Fibroblast of skin of left biceps (primary cell): Measurements from ENCODE around the gene TMEM147.

Experiments used
- DNase-seq, 2 experiments: peaks; one replicate each; pipeline ENCODE4 v3.0.0-alpha.2; 2013; ENCODE audit warnings: low read depth in 2 of 2

The TMEM147 gene

DNA sequence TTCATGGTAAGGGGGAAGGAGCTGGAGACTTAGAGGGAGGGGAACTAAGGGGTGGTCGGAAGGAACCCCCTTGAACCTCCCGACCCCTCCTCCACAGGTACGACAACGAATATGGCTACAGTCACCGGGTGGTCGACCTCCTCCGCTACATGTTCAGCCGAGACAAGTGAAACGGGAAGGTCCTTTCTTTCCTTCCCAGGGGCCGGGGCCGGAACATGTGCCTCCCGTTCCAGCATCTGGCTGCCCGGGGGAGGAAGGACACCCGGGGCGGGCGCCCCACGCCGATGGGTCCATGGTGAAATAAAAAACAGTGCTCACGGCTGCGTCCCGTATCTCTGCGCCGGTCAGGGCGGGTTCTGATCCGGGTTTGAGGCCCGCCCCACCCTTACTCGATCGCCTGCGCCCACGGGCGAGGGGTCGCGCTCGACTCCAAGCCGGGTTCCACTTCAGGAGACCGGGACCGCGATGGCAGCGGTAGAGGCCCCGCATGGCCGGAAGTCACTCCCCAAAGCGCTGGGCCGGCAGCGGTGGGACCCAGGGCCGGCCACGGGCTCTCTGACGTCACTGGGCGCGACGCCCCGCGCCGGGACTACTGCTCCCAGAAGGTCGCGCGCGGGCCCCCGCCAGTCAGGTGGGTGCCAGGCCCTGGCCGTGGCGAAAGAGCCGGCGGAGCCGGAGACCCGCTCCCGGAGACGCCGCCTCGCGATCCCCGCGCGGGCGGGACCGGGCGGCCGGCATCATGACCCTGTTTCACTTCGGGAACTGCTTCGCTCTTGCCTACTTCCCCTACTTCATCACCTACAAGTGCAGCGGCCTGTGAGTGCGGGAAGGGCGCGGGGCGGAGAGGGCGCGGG lies at the start of gene TMEM147:
TSS of gene TMEM147 (plus strand) at position 626 of the 854 bp plus-strand sequence. CDS start at position 740, 114 bp downstream.
- peak; percentile 50 to 60 for DNase-seq

- DNase-seq, result no peak
These were observed 48.0 kb upstream of the TMEM147 start for GRCh38 chr19:35497406-35497805.

DNA sequence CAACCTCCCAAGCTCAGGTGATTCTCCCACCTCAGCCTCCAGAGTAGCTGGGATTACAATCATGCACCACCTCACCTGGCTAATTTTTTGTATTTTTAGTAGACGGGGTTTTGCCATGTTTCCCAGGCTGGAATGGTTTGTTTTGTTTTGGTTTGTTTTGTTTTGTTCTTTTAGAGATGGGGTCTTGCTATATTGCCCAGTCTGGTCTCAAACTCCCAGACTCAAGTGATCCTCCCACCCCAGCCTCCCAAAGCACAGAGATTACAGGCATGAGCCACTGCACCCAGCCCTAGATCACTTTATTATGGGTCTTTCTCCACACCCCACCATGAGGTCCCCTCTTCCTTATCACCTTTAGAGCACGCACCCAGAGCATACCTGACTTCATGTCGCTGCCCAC lies 47.2 kb upstream of the TMEM147 start:
- DNase-seq, result no peak

DNA sequence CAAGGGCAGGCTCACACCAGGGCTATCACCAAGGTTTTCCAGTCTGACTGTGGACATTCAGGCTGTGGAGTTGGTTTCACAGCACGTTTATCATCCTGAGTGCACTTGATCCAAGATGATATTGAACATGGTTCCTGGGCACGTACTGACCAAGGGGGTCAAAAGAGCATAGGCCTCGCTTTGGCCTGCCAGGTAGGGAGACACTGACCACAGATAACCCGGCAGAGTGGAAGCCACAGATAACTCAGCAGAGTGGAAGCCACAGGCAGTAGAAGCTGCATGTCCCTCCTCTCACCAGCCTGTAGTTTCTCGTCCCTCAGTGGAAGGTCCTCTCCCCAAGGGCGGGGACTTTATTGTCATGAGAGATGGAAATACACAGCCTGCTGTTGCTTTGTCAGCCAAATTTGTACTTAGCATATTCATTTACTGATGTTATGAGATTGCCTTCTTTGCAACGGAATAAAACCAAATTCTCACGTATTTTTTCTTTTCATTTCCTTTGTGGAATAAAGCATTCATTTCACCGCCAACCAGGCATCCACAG lies 46.4 kb upstream of the TMEM147 start:
- no peak for DNase-seq

DNA sequence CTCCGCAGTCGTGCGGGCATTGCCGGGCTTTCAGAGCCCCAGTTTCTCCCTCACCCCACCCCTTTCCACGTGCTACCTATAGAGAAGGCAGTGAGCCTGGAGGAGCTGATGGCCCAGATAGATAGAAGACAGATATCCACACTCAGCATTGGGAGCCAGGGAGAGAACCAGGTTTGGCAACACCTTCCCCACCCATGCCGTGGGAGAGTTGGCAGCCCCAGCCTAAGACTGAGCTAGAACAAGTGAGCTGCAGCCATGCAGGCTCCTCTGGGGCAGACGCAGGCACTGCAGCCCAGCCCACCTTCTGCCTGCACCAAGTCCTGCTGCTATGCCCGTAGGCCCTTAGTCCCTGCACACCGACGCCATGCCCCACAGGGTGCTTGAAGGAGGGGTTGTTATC lies 44.8 kb upstream of the TMEM147 start:
- DNase-seq, result no peak

GRCh38 chr19:35501684-35502083 lies 43.7 kb upstream of the TMEM147 start:
- no peak for DNase-seq

DNA sequence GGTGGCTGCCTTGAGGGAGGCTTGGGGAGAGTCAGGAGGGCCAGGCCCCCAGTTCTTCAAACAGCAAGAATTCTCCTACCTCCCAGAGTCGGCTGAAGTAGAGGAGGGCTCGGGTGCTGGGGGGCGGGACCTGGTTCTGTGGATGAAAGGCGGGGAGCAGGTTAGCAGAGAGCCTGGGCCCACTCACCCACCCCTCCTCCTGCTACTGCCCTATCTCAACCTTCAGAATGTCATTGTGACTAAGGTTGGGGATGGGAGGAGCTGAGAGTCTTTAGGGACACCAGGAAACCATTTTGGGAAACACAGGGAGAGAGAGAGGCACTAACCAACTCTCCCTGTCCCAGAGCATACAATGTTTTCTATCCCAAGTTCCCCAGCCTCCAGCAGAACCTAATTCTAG lies 42.7 kb upstream of the TMEM147 start:
- no peak for DNase-seq

DNA sequence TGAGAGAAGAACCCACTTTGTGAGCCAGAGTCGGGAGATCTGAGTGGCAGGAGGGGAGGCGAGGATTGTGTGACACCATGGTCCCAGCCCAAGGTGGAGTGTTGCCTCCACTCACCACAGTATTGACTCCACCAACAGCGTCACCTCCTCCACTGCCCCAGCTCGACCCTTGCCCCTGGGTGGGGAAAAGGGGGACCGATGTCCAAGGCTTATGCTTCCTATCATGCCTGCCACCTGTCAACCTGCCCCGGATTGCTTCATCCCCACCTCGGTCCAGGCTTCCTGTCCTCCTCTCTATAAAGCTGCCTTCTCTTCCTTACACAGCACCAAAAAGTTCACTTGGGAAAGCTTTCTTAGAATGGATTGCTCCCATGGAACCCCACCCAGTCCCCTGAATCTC lies 39.4 kb upstream of the TMEM147 start:
- no peak for DNase-seq

DNA sequence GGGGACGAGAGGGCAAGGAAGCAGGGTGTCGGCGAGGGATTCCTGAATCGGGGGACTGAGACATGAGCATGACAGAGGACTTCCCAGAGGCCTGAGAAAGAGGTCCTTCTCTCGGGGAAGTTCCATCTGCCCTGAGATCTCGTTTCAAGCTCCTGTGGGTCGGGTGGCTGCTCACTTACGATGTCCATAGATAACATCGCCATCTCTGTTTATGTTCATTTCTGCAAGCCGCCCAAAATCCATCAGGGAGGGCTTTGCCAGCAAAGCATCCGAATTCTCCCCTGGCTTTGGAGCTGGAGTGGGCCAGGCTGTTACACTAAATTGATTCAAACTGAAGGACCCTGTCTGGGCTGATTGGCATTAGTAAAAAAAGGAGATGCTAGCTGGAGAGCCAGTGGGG lies 37.9 kb upstream of the TMEM147 start:
- DNase-seq, result no peak

- no peak for DNase-seq
These were observed 37.3 kb upstream of the TMEM147 start for GRCh38 chr19:35508129-35508528.

GRCh38 chr19:35509018-35509652 lies 36.3 kb upstream of the TMEM147 start:
- no peak for DNase-seq

GRCh38 chr19:35509861-35510625 lies 35.4 kb upstream of the TMEM147 start:
- no peak for DNase-seq

DNA sequence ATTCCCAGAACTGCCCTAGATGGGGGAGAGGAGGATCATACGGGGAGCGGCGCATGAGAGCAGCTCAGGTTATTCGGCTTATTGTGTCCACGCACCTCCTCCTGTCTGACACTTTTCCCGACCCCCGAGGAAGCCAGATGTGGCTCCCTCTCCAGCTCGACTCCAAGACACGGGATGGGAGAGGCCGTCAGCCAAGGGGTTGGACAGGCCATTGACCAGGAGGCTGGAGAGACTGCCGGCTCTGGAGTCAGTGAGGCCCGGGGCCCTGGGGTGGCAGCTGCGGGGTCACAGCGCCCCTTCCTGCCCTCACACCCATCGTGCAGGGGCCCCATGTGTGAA lies 34.8 kb upstream of the TMEM147 start:
- DNase-seq, result no peak

GRCh38 chr19:35511337-35511736 lies 34.1 kb upstream of the TMEM147 start:
- DNase-seq, result no peak

GRCh38 chr19:35512831-35513627 lies 32.4 kb upstream of the TMEM147 start:
- no peak for DNase-seq

GRCh38 chr19:35513628-35514281 lies 31.7 kb upstream of the TMEM147 start, which contains the start of gene DMKN:
DMKN (minus strand) TSS chr19:35513649; CDS start chr19:35513475, 174 bp downstream.
- DNase-seq, result no peak

DNA sequence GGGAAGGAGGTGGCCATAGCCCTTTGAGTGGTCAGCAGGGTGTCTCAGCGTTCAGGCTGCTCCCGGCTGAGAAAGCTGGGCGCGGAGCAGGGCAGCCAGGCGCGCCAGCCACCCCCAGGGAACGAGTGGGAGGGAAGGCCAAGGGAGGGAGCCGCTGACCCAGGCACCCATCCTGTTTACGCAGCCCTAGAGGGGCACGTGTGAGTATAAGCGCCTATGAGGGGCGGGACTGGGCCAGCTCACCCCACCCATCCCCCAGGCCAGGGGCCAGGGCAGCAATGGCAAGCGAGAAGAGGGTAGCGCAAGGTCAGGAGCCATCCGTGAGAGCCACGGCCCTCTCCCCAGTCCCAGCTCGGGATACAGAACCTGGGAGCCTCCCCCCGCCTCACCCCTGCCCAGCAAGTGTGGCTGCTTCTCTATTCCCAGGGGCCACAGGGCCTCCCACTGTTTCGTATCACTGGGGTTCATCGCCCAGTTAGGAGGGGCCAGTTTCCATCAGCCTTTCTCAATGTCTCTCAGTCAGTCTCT lies 31.1 kb upstream of the TMEM147 start:
- no peak for DNase-seq

GRCh38 chr19:35516310-35516709 lies 29.1 kb upstream of the TMEM147 start:
- DNase-seq, result no peak

- no peak for DNase-seq
These were observed 28.1 kb upstream of the TMEM147 start for GRCh38 chr19:35517342-35517741.

GRCh38 chr19:35518313-35518712 lies 27.1 kb upstream of the TMEM147 start:
- peak; percentile 91 to 93 for DNase-seq

- no peak for DNase-seq
These were observed 26.1 kb upstream of the TMEM147 start for GRCh38 chr19:35519291-35519690.
